Inferior parietal cortex (tissue), 1 donor: ENCODE results near the gene VMP1.
"Not testable (repeated sequence)": the region's sequence is repeated elsewhere in the genome, so short reads cannot be mapped to it uniquely, and the experiment has no call there.

Experiments
- DNase-seq: peaks from one replicate; pipeline ENCODE4 v3.0.0-alpha.2; 2016; ENCODE audit errors: extremely low spot score

VMP1 gene

DNA sequence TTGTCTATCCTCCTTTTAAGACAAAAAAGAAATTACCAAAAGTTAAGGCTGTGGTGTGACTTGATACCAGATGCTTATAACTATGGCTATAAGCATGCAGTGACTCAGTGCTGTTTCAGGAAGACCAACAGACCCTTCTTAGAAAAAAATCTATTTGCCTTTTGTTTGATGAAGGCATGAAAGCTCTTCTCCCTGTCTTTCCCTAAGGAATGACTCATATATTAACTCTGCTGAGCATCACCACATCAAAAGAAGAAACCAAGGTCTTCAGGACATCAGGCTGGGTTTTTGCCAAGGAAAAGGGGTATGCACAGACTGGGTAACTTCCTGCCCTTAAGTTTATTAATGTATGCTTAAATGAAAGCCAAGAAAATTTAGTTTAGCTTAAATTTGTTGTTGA is 47.1 kb downstream of the VMP1 start:
- no peak for DNase-seq

DNA sequence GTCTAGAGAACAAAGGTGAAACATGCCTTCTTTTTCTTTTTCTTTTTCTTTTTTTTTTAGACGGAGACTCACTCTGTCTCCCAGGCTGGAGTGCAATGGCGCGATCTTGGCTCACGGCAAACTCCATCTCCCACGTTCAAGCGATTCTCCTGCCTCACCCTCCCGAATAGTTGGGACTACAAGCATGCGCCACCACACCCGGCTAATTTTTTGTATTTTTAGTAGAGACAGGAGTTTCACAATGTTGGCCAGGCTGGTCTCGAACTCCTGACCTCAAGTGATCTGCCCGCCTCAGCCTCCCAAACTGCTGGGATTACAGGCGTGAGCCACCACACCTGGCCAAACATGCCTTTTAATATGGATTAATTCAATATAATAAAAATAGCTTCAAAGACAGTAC is 47.6 kb downstream of the VMP1 start:
- DNase-seq, result not testable (repeated sequence)

GRCh38 chr17:59756236-59756818 is 48.9 kb downstream of the VMP1 start:
- DNase-seq, result no peak

- no peak for DNase-seq
Observed at GRCh38 chr17:59757043-59757442, 49.6 kb downstream of the VMP1 start.

GRCh38 chr17:59757470-59757869 is 50.0 kb downstream of the VMP1 start:
- no peak for DNase-seq

GRCh38 chr17:59757881-59758385 is 50.5 kb downstream of the VMP1 start:
- no peak for DNase-seq

DNA sequence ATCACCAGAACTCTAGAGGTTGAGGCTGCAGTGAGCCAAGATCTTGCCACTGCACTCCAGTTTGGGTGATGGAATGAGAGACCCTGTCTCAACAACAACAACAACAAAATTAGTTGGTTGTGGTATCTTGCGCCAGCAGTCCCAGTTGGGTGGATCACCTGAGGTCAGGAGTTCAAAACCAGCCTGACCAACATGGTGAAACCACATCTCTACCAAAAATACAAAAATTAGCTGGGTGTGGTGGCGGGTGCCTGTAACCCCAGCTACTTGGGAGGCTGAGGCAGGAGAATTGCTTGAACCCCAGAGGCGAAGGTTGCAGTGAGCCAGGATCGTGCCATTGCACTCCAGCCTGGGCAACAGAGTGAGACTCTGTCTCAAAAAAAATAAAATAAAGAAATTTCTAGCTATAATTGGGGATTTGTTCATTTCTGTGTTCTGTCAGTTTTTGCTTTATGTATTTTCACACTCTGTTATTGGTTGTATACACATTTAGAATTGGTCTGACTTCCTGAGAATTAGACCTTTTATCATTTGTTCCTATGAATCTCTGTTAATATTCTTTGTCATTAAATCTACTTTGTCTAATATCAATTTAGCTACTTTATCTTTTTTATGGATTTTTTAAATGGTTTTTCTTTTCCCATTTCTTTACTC is 51.7 kb downstream of the VMP1 start:
- DNase-seq, result not testable (repeated sequence)

GRCh38 chr17:59760160-59760559 is 52.7 kb downstream of the VMP1 start:
- no peak for DNase-seq

GRCh38 chr17:59761385-59762048 is 54.1 kb downstream of the VMP1 start:
- no peak for DNase-seq

DNA sequence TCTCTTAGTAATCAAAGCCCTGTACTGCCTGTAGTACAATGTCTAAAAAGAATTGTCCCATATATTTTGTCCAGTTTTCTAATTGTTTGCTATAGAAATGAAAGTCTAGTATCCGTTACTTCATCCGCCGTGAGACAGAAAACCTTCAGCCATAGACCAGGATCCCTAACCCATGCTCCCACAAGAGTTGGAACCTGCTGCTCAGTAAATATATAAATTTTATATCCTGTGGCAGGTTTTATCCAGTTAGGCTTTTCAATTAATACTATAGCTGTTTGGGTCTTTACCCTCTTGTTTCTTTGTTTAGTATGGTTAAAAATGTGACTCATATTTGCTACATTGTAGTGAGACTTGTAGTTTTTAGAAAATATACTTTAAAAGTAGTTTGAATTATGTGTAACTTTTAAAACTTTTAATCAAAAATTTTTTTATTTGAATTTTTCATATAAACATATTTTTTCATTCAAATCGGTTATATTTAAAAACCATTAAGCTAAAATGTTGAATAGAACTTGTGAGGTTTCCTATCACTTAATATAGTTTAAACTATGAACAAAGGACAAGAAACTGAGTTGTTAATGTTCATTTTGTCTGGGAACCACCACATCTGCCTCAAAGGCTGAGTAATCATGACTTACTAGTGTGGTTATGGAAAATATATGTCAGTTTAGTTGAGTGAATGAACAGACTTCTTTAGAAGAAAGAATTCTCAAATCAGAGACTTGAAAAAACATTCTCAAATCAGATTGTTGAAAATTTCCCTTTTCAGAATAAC is 54.8 kb downstream of the VMP1 start:
- no peak for DNase-seq

DNA sequence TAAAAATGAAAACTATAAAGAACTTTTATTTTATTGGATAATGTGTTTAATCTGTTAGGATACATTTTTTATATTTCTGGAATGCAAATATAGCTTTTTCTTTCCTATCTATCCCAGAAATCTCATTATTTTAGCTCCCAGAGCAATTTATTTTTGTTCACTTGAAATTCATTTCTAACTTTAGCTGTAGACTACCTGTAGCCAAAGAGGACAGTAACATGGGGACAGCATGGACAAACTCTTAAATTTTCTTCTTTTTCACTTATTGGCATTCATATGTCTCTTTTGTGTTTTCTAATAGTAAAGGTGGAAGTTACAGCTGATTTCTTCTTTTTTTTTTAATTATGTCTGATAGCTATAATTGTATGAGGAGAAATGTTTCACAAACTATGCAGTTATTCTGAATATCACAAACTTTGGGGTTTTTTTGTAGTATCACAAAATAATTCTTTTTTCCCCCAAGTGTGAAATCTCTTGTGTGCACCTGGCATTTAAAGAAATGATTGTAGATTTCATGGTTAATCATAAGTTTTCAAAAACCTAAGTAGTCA is 55.4 kb downstream of the VMP1 start:
- DNase-seq, result no peak

- DNase-seq, result no peak
Observed at GRCh38 chr17:59763861-59764260, 56.4 kb downstream of the VMP1 start.

DNA sequence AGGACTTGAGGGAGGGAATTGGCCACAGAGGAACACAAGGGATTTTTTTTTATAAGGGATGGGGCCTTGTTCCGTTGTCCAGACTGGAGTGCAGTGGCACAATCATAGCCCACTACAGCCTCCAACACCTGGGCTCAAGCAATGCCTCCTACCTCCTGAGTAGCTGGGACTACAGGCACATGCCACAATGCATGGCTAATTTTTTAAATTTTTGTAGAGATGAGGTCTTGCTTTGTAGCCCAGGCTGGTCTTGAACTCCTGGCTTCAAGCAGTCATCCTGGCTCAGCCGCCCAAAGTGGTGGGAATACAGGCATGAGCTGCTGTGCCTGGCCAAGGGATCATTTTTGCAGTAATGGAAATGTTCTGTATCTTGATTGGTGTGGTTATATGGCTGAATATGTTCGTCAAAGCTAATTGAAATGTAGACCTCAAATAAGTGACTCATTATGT is 56.9 kb downstream of the VMP1 start:
- no peak for DNase-seq

GRCh38 chr17:59765038-59765437 is 57.6 kb downstream of the VMP1 start:
- DNase-seq, result no peak

- DNase-seq, result no peak
Observed at GRCh38 chr17:59766491-59766890, 59.0 kb downstream of the VMP1 start.

- no peak for DNase-seq
Observed at GRCh38 chr17:59767176-59767575, 59.7 kb downstream of the VMP1 start.

- DNase-seq, result no peak
Observed at GRCh38 chr17:59769887-59770286, 62.4 kb downstream of the VMP1 start.

DNA sequence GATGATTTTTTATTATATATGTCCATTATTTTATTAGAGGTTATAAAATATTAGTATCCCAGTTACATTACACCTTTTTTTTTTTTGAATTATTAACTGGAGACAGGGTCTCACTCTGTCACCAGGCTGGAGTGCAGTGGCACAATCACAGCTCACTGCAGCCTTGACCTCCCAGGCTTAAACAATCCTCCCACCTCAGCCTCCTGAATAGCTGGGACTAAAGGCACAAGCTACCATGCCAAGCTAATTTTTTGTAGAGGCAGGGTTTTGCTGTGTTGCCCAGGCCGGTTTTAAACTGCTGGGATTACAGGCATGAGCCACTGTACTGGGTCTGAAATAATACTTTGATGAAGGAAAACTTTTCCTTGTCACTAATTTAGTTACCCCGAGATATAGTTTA is 63.6 kb downstream of the VMP1 start:
- DNase-seq, result no peak

GRCh38 chr17:59775786-59776350 is 68.4 kb downstream of the VMP1 start:
- DNase-seq, result no peak

GRCh38 chr17:59776577-59776976 is 69.1 kb downstream of the VMP1 start:
- no peak for DNase-seq

DNA sequence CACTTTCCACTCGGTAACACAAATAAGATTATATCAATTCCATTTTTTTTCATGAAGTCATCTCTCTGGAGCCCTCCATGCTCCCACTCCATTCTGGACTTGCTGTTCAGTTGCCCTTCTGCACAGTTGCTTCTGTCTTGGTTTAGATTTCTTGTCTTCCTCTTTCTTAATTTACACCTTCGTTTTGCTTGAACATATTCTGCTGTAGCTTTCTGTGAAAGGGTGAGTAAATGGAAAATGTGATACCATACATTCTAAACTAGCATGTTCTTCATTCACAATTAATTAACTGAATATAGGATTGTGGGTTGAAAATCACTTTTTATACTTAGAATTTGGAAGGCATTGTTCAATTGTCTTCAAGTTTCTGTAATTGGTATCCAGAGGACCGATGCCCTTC is 69.6 kb downstream of the VMP1 start:
- DNase-seq, result no peak

GRCh38 chr17:59778996-59779395 is 71.5 kb downstream of the VMP1 start:
- no peak for DNase-seq
